HEK293 (cell line): ENCODE measurements around the gene DISC1.
A peak's percentile ranks its signal among the peaks of the same experiment; 100 is the strongest.

Experiments used
- BCL11A ChIP-seq: fragments of 450-650 bp; formaldehyde crosslinking; IDR thresholded peaks from 2 replicates; pipeline ENCODE4 v1.5.1; 2016; ENCODE audit warnings: low read depth, missing biosample characterization, missing genetic modification characterization
- HOXD13 ChIP-seq: sonication (generic); formaldehyde crosslinking; IDR thresholded peaks from 2 replicates; pipeline ENCODE4 v1.8.0; 2022; ENCODE audit warnings: missing genetic modification reagents, borderline replicate concordance
- IKZF3 ChIP-seq: fragments of 450-650 bp; IDR thresholded peaks from 2 replicates; pipeline ENCODE4 v1.5.0; 2018; ENCODE audit warnings: missing biosample characterization, mild to moderate bottlenecking, missing genetic modification characterization, moderate library complexity
- INSM2 ChIP-seq: fragments of 450-650 bp; formaldehyde crosslinking; IDR thresholded peaks from 2 replicates; pipeline ENCODE4 v1.5.1; 2016; ENCODE audit warnings: missing biosample characterization, missing genetic modification characterization
- OSR2 ChIP-seq: fragments of 450-650 bp; formaldehyde crosslinking; IDR thresholded peaks from 2 replicates; pipeline ENCODE4 v1.5.1; 2016; ENCODE audit warnings: missing biosample characterization, missing genetic modification characterization
- PRDM6 ChIP-seq: fragments of 450-650 bp; formaldehyde crosslinking; IDR thresholded peaks from 2 replicates; pipeline ENCODE4 v1.5.1; 2017; ENCODE audit warnings: missing biosample characterization, missing genetic modification characterization
- TSHZ1 ChIP-seq: fragments of 450-650 bp; formaldehyde crosslinking; IDR thresholded peaks from 2 replicates; pipeline ENCODE4 v1.5.1; 2016; ENCODE audit warnings: missing biosample characterization, missing genetic modification characterization, borderline replicate concordance
- WT1 ChIP-seq: fragments of 450-650 bp; formaldehyde crosslinking; IDR thresholded peaks from 2 replicates; pipeline ENCODE4 v1.5.1; 2016; ENCODE audit warnings: missing biosample characterization, missing genetic modification characterization
- ZBTB26 ChIP-seq: fragments of 450-650 bp; formaldehyde crosslinking; optimal IDR thresholded peaks from 2 replicates; pipeline ENCODE3; 2016; ENCODE audit warnings: missing biosample characterization, mild to moderate bottlenecking, missing genetic modification characterization
- ZBTB49 ChIP-seq: fragments of 450-650 bp; formaldehyde crosslinking; IDR thresholded peaks from 2 replicates; pipeline ENCODE4 v1.5.1; 2016; ENCODE audit warnings: missing biosample characterization, missing genetic modification characterization, low read depth
- ZBTB8A ChIP-seq: fragments of 450-650 bp; formaldehyde crosslinking; IDR thresholded peaks from 2 replicates; pipeline ENCODE4 v1.5.1; 2016; ENCODE audit warnings: missing biosample characterization, missing genetic modification characterization
- ZNF132 ChIP-seq: fragments of 450-650 bp; formaldehyde crosslinking; IDR thresholded peaks from 2 replicates; pipeline ENCODE4 v1.5.1; 2017; ENCODE audit warnings: missing biosample characterization, missing genetic modification characterization, borderline replicate concordance
- ZNF248 ChIP-seq: fragments of 450-650 bp; formaldehyde crosslinking; IDR thresholded peaks from 2 replicates; pipeline ENCODE4 v1.5.1; 2017; ENCODE audit warnings: missing biosample characterization, missing genetic modification characterization
- ZNF362 ChIP-seq: fragments of 450-650 bp; formaldehyde crosslinking; IDR thresholded peaks from 2 replicates; pipeline ENCODE4 v1.5.1; 2016; ENCODE audit warnings: missing biosample characterization, missing genetic modification characterization
- ZNF37A ChIP-seq: fragments of 450-650 bp; IDR thresholded peaks from 2 replicates; pipeline ENCODE4 v1.5.1; 2018; ENCODE audit warnings: missing biosample characterization, missing genetic modification characterization
- ZNF394 ChIP-seq: fragments of 450-650 bp; formaldehyde crosslinking; IDR thresholded peaks from 2 replicates; pipeline ENCODE4 v1.5.1; 2016; ENCODE audit warnings: missing biosample characterization, missing genetic modification characterization, mild to moderate bottlenecking, moderate library complexity, borderline replicate concordance
- ZNF549 ChIP-seq: fragments of 450-650 bp; IDR thresholded peaks from 2 replicates; pipeline ENCODE4 v1.5.1; 2018; ENCODE audit warnings: missing biosample characterization, missing genetic modification characterization, mild to moderate bottlenecking, inconsistent platforms, moderate library complexity
- ZNF624 ChIP-seq: fragments of 450-650 bp; formaldehyde crosslinking; IDR thresholded peaks from 2 replicates; pipeline ENCODE4 v1.5.1; 2017; ENCODE audit warnings: missing biosample characterization, missing genetic modification characterization
- ZNF701 ChIP-seq: fragments of 450-650 bp; formaldehyde crosslinking; IDR thresholded peaks from 2 replicates; pipeline ENCODE4 v1.5.1; 2016; ENCODE audit warnings: missing biosample characterization, missing genetic modification characterization
- ZNF76 ChIP-seq: fragments of 450-650 bp; formaldehyde crosslinking; IDR thresholded peaks from 2 replicates; pipeline ENCODE4; 2016; ENCODE audit warnings: low read depth, missing biosample characterization, missing genetic modification characterization, borderline replicate concordance
- ZNF777 ChIP-seq: fragments of 450-650 bp; formaldehyde crosslinking; IDR thresholded peaks from 2 replicates; pipeline ENCODE4 v1.5.1; 2017; ENCODE audit warnings: missing biosample characterization, missing genetic modification characterization, borderline replicate concordance
- ZSCAN18 ChIP-seq: fragments of 450-650 bp; formaldehyde crosslinking; IDR thresholded peaks from 2 replicates; pipeline ENCODE4 v1.5.1; 2016; ENCODE audit warnings: missing biosample characterization, missing genetic modification characterization

The DISC1 gene

GRCh38 chr1:231986631-231987336, 360.2 kb downstream of the DISC1 start (continued):
- peak; percentile 79 for TF ChIP-seq OSR2 (tag by site-specific recombination)
- TF ChIP-seq ZNF362 (tag by site-specific recombination), result no peak
- TF ChIP-seq ZSCAN18, result no peak
- TF ChIP-seq PRDM6 (tag by site-specific recombination), result 0 out of 2 replicates have a peak, but pooled peaks have one; percentile 1
- no peak for TF ChIP-seq ZBTB49 (tag by site-specific recombination)
- no peak for TF ChIP-seq ZNF701
- TF ChIP-seq HOXD13 (CRISPR knock-in tag), result no peak
- TF ChIP-seq ZNF37A, result no peak
- 0 out of 2 replicates have a peak, but pooled peaks have one; percentile 23 for TF ChIP-seq ZBTB8A (tag by site-specific recombination)
- TF ChIP-seq IKZF3 (tag by site-specific recombination), result 0 out of 2 replicates have a peak, but pooled peaks have one; percentile 34
- no peak for TF ChIP-seq ZNF394
- peak; percentile 30; the same call in 1 of the 2 replicates for TF ChIP-seq WT1 (tag by site-specific recombination)
- TF ChIP-seq ZNF76 (tag by site-specific recombination), result no peak
- TF ChIP-seq ZNF777, result no peak
- TF ChIP-seq INSM2 (tag by site-specific recombination), result 0 out of 2 replicates have a peak, but pooled peaks have one; percentile 54
- no peak for TF ChIP-seq ZNF248 (tag by site-specific recombination)
- 0 out of 2 replicates have a peak, but pooled peaks have one; percentile 31 for TF ChIP-seq BCL11A (tag by site-specific recombination)
- no peak for TF ChIP-seq ZNF624 (tag by site-specific recombination)
- no peak for TF ChIP-seq ZNF132 (tag by site-specific recombination)
- TF ChIP-seq TSHZ1, result no peak; the same call in 1 of the 2 replicates
- TF ChIP-seq ZNF549 (tag by site-specific recombination), result no peak
- TF ChIP-seq ZBTB26, result no peak
